ENCODE measurements around the gene SLC24A1.

- TF ChIP-seq CTCF (IDR thresholded peaks at IDR 0.05), result no peak
- TF ChIP-seq POLR2A (IDR thresholded peaks at IDR 0.05), result no peak
Measured at GRCh38 chr15:65598468-65598867, 23.3 kb upstream of the SLC24A1 start.

Data from Peyer's patch (tissue), 4 donors.